ENCODE results near the gene NBAS.
"Not testable (repeated sequence)": the region's sequence is repeated elsewhere in the genome, so short reads cannot be mapped to it uniquely, and the experiment has no call there.

The NBAS gene

GRCh38 chr2:15404511-15404910, 156.6 kb downstream of the NBAS start:
- DNase-seq = not testable (repeated sequence)

- DNase-seq = no peak
Observed at GRCh38 chr2:15400240-15400826, 160.8 kb downstream of the NBAS start.

- no peak for DNase-seq
Observed at GRCh38 chr2:15399241-15399640, 161.9 kb downstream of the NBAS start.

GRCh38 chr2:15391751-15392150, 169.4 kb downstream of the NBAS start:
- no peak for DNase-seq

- no peak for DNase-seq
Observed at GRCh38 chr2:15389895-15390294, 171.2 kb downstream of the NBAS start.

- no peak for DNase-seq
Observed at GRCh38 chr2:15389326-15389700, 171.8 kb downstream of the NBAS start.

GRCh38 chr2:15388406-15389325, 172.5 kb downstream of the NBAS start:
- no peak for DNase-seq

GRCh38 chr2:15385184-15385583, 175.9 kb downstream of the NBAS start:
- DNase-seq = peak; percentile 92

GRCh38 chr2:15383695-15384350, 177.3 kb downstream of the NBAS start:
- DNase-seq = no peak

- DNase-seq = no peak
Observed at GRCh38 chr2:15378148-15378908, 182.8 kb downstream of the NBAS start.

GRCh38 chr2:15377202-15377601, 183.9 kb downstream of the NBAS start:
- no peak for DNase-seq

- no peak for DNase-seq
Observed at GRCh38 chr2:15372019-15372418, 189.1 kb downstream of the NBAS start.

GRCh38 chr2:15369129-15369528, 192.0 kb downstream of the NBAS start:
- DNase-seq = no peak

GRCh38 chr2:15367715-15368114, 193.4 kb downstream of the NBAS start:
- no peak for DNase-seq

GRCh38 chr2:15367205-15367604, 193.9 kb downstream of the NBAS start:
- DNase-seq = no peak

- no peak for DNase-seq
Observed at GRCh38 chr2:15365411-15365810, 195.7 kb downstream of the NBAS start.

- DNase-seq = no peak
Observed at GRCh38 chr2:15364561-15364960, 196.6 kb downstream of the NBAS start.

GRCh38 chr2:15363734-15364133, 197.4 kb downstream of the NBAS start:
- DNase-seq = no peak

- DNase-seq = no peak
Observed at GRCh38 chr2:15363142-15363541, 198.0 kb downstream of the NBAS start.

GRCh38 chr2:15359716-15360531, 201.2 kb downstream of the NBAS start:
- DNase-seq = no peak

- DNase-seq = no peak
Observed at GRCh38 chr2:15357922-15358321, 203.2 kb downstream of the NBAS start.

- no peak for DNase-seq
Observed at GRCh38 chr2:15357186-15357585, 203.9 kb downstream of the NBAS start.

Data from DMS 273 treated with DMSO at 0.1 percent for 48 hours (cell line).